Suprapubic skin (tissue), 4 donors: ENCODE measurements around the gene QPCT.

Experiments
- EP300 ChIP-seq: sonication (generic); formaldehyde crosslinking; IDR thresholded peaks from one replicate; pipeline ENCODE4 v1.6.1; 2017; ENCODE audit warnings: antibody characterized with exemption
- POLR2A ChIP-seq, 2 donors: fragments of 450-650 bp; IDR thresholded peaks; one replicate each; pipeline ENCODE4 v1.6.1; 2017; ENCODE audit warnings: antibody characterized with exemption in 2 of 2, mild to moderate bottlenecking in 2 of 2, moderate library complexity in 2 of 2
- POLR2AphosphoS5 ChIP-seq, 3 donors: sonication (generic); formaldehyde crosslinking; IDR thresholded peaks; one replicate each; pipeline ENCODE4 v1.6.1; 2017; ENCODE audit warnings: antibody characterized with exemption in 3 of 3
- TF ChIP-seq, protein P1 (sequence below), 2 donors: fragments of 200-600 bp in 1 of 2; fragments of 450-650 bp in 1 of 2; sonication (generic) in 1 of 2; IDR thresholded peaks; one replicate each; pipeline ENCODE4 v1.5.1; 2016 to 2019; ENCODE audit warnings: antibody characterized with exemption in 2 of 2, mild to moderate bottlenecking in 1 of 2, moderate library complexity in 1 of 2

DNA sequence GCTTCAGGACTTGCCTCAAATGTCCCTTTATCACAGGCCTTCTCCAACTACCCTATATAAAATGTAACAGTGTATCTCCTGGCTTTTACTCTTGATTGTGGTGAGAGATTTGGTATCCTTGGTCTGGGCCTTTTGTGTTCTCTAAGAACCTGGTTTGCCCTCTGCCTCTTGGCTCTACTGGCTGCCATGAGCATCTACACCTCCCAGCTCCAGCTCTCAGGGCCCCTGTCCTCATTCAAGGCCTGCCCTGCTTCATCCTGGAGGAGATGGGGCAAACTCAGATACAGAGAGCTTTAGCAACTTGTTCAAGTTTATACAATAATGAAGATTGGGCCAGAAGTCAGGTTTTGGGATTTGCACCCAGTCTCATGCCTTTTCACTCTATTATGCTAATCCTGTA, 45.0 kb downstream of the QPCT start:
- TF ChIP-seq POLR2AphosphoS5 (IDR thresholded peaks at IDR 0.05): no peak
- TF ChIP-seq POLR2A (IDR thresholded peaks at IDR 0.05): no peak
- TF ChIP-seq EP300: no peak
- TF ChIP-seq, protein P1, sequence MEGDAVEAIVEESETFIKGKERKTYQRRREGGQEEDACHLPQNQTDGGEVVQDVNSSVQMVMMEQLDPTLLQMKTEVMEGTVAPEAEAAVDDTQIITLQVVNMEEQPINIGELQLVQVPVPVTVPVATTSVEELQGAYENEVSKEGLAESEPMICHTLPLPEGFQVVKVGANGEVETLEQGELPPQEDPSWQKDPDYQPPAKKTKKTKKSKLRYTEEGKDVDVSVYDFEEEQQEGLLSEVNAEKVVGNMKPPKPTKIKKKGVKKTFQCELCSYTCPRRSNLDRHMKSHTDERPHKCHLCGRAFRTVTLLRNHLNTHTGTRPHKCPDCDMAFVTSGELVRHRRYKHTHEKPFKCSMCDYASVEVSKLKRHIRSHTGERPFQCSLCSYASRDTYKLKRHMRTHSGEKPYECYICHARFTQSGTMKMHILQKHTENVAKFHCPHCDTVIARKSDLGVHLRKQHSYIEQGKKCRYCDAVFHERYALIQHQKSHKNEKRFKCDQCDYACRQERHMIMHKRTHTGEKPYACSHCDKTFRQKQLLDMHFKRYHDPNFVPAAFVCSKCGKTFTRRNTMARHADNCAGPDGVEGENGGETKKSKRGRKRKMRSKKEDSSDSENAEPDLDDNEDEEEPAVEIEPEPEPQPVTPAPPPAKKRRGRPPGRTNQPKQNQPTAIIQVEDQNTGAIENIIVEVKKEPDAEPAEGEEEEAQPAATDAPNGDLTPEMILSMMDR (IDR thresholded peaks at IDR 0.05): no peak
